ENCODE measurements around the gene LRPPRC.

- TF ChIP-seq POLR2A (IDR thresholded peaks at IDR 0.05) = no peak
- peak; percentile 43 to 74 (median 61) for TF ChIP-seq CTCF (IDR thresholded peaks at IDR 0.05 in 4 of 5, conservative IDR thresholded peaks at IDR 0.05 in 1 of 5)
Observed at GRCh38 chr2:43877782-43878464, 117.9 kb downstream of the LRPPRC start.

Measured in gastrocnemius medialis (tissue), 4 donors.